Spleen (tissue), 11 donors: ENCODE measurements around the gene SH3RF1. TPM values are rescaled to one million over a fixed set of nuclear protein-coding genes. Genes with fewer than 3 reads are reported as not detected.

Experiments used
- DNase-seq: peaks from one replicate; pipeline ENCODE4 v3.0.0-alpha.2; 2020
- H3K27ac ChIP-seq, 8 donors: fragments of 200-600 bp; sonication (generic) in 7 of 8; 1 replicate in 4 of 8; 2 replicates in 4 of 8; pipeline versions ENCODE4 v1.5.0 to v1.8.0; 2016 to 2021; ENCODE audit warnings: inconsistent platforms in 4 of 8, mild to moderate bottlenecking in 4 of 8, moderate library complexity in 1 of 8
- H3K27me3 ChIP-seq, 7 donors: fragments of 200-600 bp; sonication (generic) in 6 of 7; replicated peaks in 1 of 7; 1 replicate in 4 of 7; 2 replicates in 3 of 7; pipeline versions ENCODE4 v1.5.0 to v1.8.0; 2016 to 2021; ENCODE audit warnings: inconsistent platforms in 3 of 7, mild to moderate bottlenecking in 1 of 7
- H3K36me3 ChIP-seq, 6 donors: fragments of 200-600 bp; sonication (generic) in 5 of 6; 1 replicate in 4 of 6; 2 replicates in 2 of 6; pipeline versions ENCODE4 v1.5.0 to v1.8.0; 2016 to 2021; ENCODE audit warnings: inconsistent platforms in 2 of 6
- H3K4me1 ChIP-seq, 6 donors: fragments of 200-600 bp; sonication (generic) in 5 of 6; 1 replicate in 3 of 6; 2 replicates in 3 of 6; pipeline versions ENCODE4 v1.5.0 to v1.8.0; 2016 to 2021; ENCODE audit warnings: inconsistent platforms in 3 of 6
- H3K4me3 ChIP-seq, 8 donors: fragments of 200-600 bp; sonication (generic) in 7 of 8; 1 replicate in 4 of 8; 2 replicates in 4 of 8; pipeline versions ENCODE4 v1.5.0 to v1.8.0; 2016 to 2021; ENCODE audit warnings: inconsistent platforms in 4 of 8, mild to moderate bottlenecking in 4 of 8, moderate library complexity in 2 of 8
- H3K9me3 ChIP-seq, 8 donors: fragments of 200-600 bp; sonication (generic) in 7 of 8; 1 replicate in 4 of 8; 2 replicates in 4 of 8; pipeline versions ENCODE4 v1.5.0 to v1.8.0; 2016 to 2021; ENCODE audit warnings: inconsistent platforms in 4 of 8
- POLR2A ChIP-seq, 3 donors: fragments of 450-650 bp; IDR thresholded peaks; one replicate each; pipeline ENCODE4 v1.5.1; 2017; ENCODE audit warnings: antibody characterized with exemption in 3 of 3, mild to moderate bottlenecking in 1 of 3
- POLR2AphosphoS5 ChIP-seq, 3 donors: sonication (generic); formaldehyde crosslinking; IDR thresholded peaks; one replicate each; pipeline ENCODE4 v1.5.1; 2017; ENCODE audit warnings: antibody characterized with exemption in 3 of 3
- WGBS, 5 donors: extraction: QIAGEN DNeasy Blood & Tissue Kit in 3 of 5; methylation state at CpG; one replicate each; pipeline versions ENCODE4 v1.1.5 to v1.1.7; 2013 to 2018; 5-methylcytosine and 5-hydroxymethylcytosine counted together
- intact Hi-C: fragments of 100-400 bp; cut with DNase I; formaldehyde crosslinking; loops from one replicate; pipeline ENCODE4 v1.15.0; 2023; ENCODE audit warnings: low total_unique reads
- polyA plus RNA-seq, 3 donors: library from polyadenylated mRNA; stranded (reverse); fragments of 200-250 nt; gene quantifications; one replicate each; pipeline ENCODE4 v1.2.1, GENCODE V29; 2013
- total RNA-seq, 7 donors: library from RNA; depleted of rRNA in 3 of 7; stranded (reverse); fragments of >200 nt in 3 of 7; fragmentation: NEBNext Ultra II Directional in 4 of 7; extraction: Animal tissue kit (Norgen Biotek cat#: 25700) in 4 of 7; gene quantifications; one replicate each; pipeline versions ENCODE4 v1.1.0 to v1.2.1, GENCODE V29; 2016 to 2021
- TF ChIP-seq, protein P1 (sequence below), 11 experiments: fragments of 200-600 bp in 7 of 11; fragments of 450-650 bp in 4 of 11; sonication (generic) in 4 of 11; IDR thresholded peaks in 8 of 11; conservative IDR thresholded peaks in 3 of 11; 1 replicate in 7 of 11; 2 replicates in 4 of 11; pipeline versions ENCODE4 v1.4.0 to v1.8.0; 2016 to 2021; ENCODE audit warnings: antibody characterized with exemption in 11 of 11, inconsistent platforms in 4 of 11, mild to moderate bottlenecking in 1 of 11
- donor health status: healthy with polysubstance abuse.
- donor health status: DM: no; HTN: no; CAD: no; lungs with moderate emphysema.
- donor health status: DM: no; HTN: no; CAD: no.
- donor health status: Bipolar disorder and iron deficiency.
- donor health status: healthy.
- donor health status: DM: no; HTN: no; CAD: no.
- donor health status: DM: yes; HTN: yes; CAD: no.

Gene SH3RF1
- total and polyA plus RNA-seq, 10 donors = 1.1 to 18.6 (median 10.0) TPM

GRCh38 chr4:169105620-169106019 lies 165.1 kb downstream of the SH3RF1 start:
- Histone ChIP-seq H3K4me3 (no peak overlapping the region), H3K4me1 (no peaks in the 10 kb centered on the region), H3K9me3 (no peaks in the 10 kb centered on the region), H3K27me3 (no peaks in the 10 kb centered on the region), H3K27ac (no peak overlapping the region), H3K36me3 (peaks cover 0 to 55% (median 0%) of the 10 kb centered on the region in 6 donors)
- TF ChIP-seq, protein P1, sequence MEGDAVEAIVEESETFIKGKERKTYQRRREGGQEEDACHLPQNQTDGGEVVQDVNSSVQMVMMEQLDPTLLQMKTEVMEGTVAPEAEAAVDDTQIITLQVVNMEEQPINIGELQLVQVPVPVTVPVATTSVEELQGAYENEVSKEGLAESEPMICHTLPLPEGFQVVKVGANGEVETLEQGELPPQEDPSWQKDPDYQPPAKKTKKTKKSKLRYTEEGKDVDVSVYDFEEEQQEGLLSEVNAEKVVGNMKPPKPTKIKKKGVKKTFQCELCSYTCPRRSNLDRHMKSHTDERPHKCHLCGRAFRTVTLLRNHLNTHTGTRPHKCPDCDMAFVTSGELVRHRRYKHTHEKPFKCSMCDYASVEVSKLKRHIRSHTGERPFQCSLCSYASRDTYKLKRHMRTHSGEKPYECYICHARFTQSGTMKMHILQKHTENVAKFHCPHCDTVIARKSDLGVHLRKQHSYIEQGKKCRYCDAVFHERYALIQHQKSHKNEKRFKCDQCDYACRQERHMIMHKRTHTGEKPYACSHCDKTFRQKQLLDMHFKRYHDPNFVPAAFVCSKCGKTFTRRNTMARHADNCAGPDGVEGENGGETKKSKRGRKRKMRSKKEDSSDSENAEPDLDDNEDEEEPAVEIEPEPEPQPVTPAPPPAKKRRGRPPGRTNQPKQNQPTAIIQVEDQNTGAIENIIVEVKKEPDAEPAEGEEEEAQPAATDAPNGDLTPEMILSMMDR (IDR thresholded peaks at IDR 0.05 in 8 of 11, conservative IDR thresholded peaks at IDR 0.05 in 3 of 11) = no peak
- TF ChIP-seq POLR2A (IDR thresholded peaks at IDR 0.05) (no peak), POLR2AphosphoS5 (IDR thresholded peaks at IDR 0.05) (no peak)
- no peak for DNase-seq
- WGBS, 5 donors = 75 to 92% (median 78%) methylated on average over 6 of the region's 6 CpGs
- intact Hi-C loops = no loop called here

DNA sequence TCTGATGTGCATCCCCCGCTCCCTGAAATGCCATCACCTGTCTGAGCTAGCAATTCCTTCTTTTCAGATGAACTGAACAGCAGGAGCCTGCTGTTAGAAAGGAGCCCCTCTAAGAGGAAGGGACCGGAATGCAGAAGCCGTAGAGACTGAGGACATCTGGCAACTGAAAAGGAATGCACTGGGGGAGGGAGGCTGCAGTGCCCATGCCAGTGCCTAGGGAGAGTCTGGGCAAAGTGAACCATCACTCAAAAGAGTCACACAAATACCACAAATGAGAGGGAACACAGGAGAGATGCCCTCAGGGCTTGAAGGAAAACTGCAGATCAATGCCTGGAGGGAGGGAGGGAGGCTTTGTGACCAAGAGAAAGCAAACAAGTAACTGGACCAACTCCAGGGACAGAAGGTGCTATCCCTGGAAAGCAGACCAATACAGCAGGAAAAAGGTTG lies 166.8 kb downstream of the SH3RF1 start:
- Histone ChIP-seq H3K4me1 (peaks cover 0 to 12% (median 2%) of the 10 kb centered on the region in 6 donors), H3K4me3 (no peak overlapping the region), H3K27ac (no peak overlapping the region), H3K9me3 (no peaks in the 10 kb centered on the region), H3K36me3 (peaks cover 0 to 39% (median 0%) of the 10 kb centered on the region in 6 donors), H3K27me3 (no peaks in the 10 kb centered on the region)
- intact Hi-C loops = no loop called here
- TF ChIP-seq POLR2A (IDR thresholded peaks at IDR 0.05) (no peak), POLR2AphosphoS5 (IDR thresholded peaks at IDR 0.05) (no peak)
- TF ChIP-seq, protein P1 (IDR thresholded peaks at IDR 0.05 in 8 of 11, conservative IDR thresholded peaks at IDR 0.05 in 3 of 11) = no peak
- no peak for DNase-seq
- 70 to 89% (median 84%) methylated on average over 3 of the region's 3 CpGs for WGBS, 5 donors

GRCh38 chr4:169102026-169102425 lies 168.7 kb downstream of the SH3RF1 start:
- Histone ChIP-seq H3K27me3 (no peaks in the 10 kb centered on the region), H3K9me3 (no peaks in the 10 kb centered on the region), H3K36me3 (peaks cover 0 to 33% (median 0%) of the 10 kb centered on the region in 6 donors), H3K4me1 (peaks cover 0 to 26% (median 9%) of the 10 kb centered on the region in 6 donors), H3K27ac (no peak overlapping the region), H3K4me3 (no peak overlapping the region)
- DNase-seq = no peak
- WGBS, 5 donors = 74 to 92% (median 84%) methylated on average over 2 of the region's 2 CpGs
- intact Hi-C loops = no loop called here
- TF ChIP-seq, protein P1 (IDR thresholded peaks at IDR 0.05 in 8 of 11, conservative IDR thresholded peaks at IDR 0.05 in 3 of 11) = no peak
- no peak for TF ChIP-seq POLR2AphosphoS5 (IDR thresholded peaks at IDR 0.05)
- TF ChIP-seq POLR2A (IDR thresholded peaks at IDR 0.05) = no peak

- WGBS, 5 donors = 94 to 99% (median 97%) methylated on average over 4 of the region's 4 CpGs
- Histone ChIP-seq H3K27ac (no peak overlapping the region), H3K27me3 (no peaks in the 10 kb centered on the region), H3K4me1 (peaks cover 0 to 26% (median 9%) of the 10 kb centered on the region in 6 donors), H3K36me3 (peaks cover 0 to 27% (median 0%) of the 10 kb centered on the region in 6 donors), H3K4me3 (no peak overlapping the region), H3K9me3 (no peaks in the 10 kb centered on the region)
- intact Hi-C loops = no loop called here
- TF ChIP-seq, protein P1 (IDR thresholded peaks at IDR 0.05 in 8 of 11, conservative IDR thresholded peaks at IDR 0.05 in 3 of 11) = no peak
- TF ChIP-seq POLR2A (IDR thresholded peaks at IDR 0.05) = no peak
- no peak for TF ChIP-seq POLR2AphosphoS5 (IDR thresholded peaks at IDR 0.05)
- no peak for DNase-seq
These were observed 170.1 kb downstream of the SH3RF1 start for GRCh38 chr4:169100670-169101101.
